Iris pigment epithelial cell (primary cell): ENCODE measurements around the gene BPTF.
"Not testable (repeated sequence)": the region's sequence is repeated elsewhere in the genome, so short reads cannot be mapped to it uniquely, and the experiment has no call there.

Experiments used
- DNase-seq: peaks from one replicate; pipeline ENCODE4 v3.0.0-alpha.2; 2011; ENCODE audit warnings: low read depth

The BPTF gene

DNA sequence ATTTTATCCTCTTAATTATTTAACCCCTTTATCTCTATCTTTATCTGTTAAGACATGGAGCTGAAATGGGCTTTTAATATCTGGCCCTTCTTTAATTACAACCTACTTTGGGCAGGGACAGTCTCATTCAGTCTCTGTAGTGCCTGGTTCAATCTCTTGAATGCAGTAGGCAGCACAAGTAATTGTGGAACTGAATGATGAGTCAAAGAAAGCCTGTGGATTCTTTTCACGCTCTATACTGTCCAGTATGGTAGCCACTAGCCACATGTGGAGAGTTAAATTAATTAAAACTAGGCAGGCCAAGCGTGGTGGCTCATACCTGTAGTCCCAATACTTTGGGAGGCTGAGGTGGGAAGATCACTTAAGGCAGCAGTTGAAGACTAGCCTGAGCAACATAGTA is 9.3 kb downstream of the BPTF start:
- DNase-seq, result no peak

GRCh38 chr17:67836205-67836987 is 11.1 kb downstream of the BPTF start:
- peak; percentile 56 for DNase-seq

- no peak for DNase-seq
Measured at GRCh38 chr17:67837965-67838364, 12.7 kb downstream of the BPTF start.

DNA sequence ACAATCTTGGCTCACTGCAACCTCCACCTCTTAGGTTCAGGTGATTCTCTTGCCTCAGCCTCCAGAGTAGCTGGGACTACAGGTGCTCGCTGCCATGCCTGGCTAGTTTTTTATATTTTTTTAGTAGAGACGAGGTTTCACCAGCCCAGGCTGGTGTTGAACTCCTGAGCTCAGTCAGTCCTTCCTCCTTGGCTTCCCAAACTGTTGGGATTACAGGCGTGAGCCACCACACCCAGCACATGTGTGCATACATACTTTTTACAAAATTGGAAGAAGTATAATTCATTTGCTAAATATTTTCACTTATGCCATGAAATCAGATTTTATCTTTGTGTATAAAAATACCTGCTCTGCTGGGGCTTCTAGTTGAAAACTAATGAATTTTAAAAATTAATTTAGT is 13.2 kb downstream of the BPTF start:
- no peak for DNase-seq

GRCh38 chr17:67841992-67842391 is 16.7 kb downstream of the BPTF start:
- no peak for DNase-seq

DNA sequence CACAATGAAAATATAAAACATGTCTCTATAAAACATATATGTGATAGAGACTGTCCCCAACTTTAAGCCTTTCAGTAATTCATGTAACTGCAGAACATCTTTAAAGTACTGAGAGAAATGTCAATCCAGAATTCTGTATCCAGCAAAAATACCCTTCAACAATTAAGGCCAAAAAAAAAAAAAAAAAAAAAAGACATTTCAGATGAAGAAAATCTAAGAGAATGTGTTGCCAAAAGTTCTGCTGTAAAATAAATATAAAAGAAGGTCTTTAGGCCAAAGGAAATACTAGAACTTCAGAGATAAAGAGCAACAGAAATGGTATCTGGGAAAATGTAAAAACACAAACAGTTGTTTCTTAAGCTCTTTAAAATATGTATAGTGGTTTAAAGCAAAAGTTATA is 17.3 kb downstream of the BPTF start:
- DNase-seq, result no peak

GRCh38 chr17:67845374-67845773 is 20.1 kb downstream of the BPTF start:
- no peak for DNase-seq

- DNase-seq, result not testable (repeated sequence)
Measured at GRCh38 chr17:67848189-67848588, 22.9 kb downstream of the BPTF start.

DNA sequence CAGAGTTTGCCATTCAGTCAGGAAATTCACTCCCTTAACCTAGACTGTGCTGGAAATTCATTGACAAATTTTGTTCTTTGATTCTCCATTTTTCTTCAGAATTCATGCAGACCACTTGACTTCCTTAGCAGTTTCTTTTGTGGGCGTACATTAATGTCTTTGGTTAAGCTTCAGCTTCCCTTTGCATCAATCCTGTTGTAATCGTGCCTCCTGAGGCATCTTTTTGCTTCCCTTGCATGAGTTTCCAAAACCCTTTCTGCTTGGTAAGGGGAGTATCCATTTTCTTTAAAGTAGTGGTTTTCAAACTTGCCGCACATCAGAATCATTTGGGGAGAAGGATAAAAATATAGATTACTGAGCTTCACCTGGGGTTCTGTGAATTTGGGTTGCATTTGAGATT is 23.5 kb downstream of the BPTF start:
- DNase-seq, result not testable (repeated sequence)

DNA sequence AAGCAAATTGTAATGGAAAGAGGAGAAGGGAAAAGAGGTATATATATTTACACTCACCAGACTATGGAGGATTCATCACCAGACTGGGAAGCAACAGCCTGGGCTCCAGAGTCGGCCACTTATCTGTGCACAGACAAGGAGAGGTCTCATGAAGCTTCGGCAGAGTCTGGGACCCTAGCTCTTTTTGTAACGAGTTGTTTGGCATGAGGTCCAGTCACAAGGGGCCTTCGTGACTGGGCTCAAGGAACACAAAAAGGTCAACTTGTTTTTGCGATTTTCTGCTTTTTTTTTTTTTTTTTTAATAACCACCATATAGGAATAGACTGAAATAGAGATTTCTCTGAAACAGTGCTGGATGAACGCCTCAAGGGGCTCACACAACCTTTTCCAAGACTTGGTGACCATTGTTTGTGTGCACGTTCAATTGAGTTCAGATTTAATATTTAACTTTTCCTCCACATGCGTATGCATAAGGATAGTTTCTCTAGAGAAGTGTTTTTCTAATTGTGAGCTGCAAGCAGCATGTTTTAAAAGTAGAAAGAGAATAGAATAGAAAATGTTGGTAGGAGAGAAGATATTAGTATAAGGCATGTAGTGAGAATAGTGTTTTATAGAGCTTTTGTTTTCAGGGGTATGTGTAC is 25.8 kb downstream of the BPTF start:
- no peak for DNase-seq

- no peak for DNase-seq
Measured at GRCh38 chr17:67853703-67854102, 28.4 kb downstream of the BPTF start.

- DNase-seq, result no peak
Measured at GRCh38 chr17:67854378-67854777, 29.1 kb downstream of the BPTF start.

- no peak for DNase-seq
Measured at GRCh38 chr17:67855504-67856324, 30.4 kb downstream of the BPTF start.

DNA sequence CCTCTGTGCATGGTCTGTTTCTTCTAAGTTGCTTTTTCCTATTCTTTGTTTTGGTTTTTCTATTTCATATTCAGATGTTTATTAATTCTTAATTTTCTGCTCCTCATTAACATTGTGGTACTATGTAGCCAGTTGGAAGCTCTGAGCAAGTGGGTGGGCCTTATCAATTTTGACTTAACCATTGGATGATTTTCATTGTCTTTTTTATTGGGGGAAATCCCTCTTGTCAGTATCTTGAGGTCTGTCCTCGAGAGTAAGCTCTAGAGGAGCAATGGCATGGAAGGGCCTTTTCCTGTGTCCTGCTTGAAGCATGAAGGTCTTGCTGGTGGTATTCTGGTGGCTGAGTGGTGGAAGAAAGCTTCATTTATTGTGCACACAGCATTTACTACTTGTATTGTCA is 31.1 kb downstream of the BPTF start:
- DNase-seq, result not testable (repeated sequence)

DNA sequence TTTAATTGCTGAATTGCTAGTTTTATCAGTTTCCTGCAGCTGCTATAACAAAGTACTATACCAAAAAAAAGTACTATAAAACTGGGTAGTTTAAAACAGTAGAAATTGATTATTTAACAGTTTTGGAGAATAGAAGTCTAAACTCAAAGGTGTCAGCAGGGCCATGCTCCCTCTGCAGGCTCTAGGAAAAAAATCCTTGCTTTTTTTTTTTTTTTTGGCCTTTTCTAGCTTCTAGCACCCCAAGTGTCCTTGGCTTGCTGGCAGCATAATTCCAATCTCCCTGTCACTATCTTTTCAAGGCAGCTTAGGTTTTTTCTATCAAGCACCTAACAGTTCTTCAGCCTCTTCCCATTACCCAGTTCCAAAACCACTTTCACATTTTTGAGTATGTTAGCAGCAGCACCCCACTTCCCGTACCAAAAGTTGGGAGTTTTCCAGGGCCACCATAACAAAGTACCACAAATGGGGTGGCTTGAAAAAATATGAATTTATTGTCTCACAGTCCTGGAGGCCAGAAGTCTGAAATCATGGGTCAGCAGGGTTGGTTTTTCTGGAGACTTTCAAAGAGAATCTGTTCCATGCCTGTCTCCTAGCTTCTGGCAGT is 37.4 kb downstream of the BPTF start:
- DNase-seq, result no peak

GRCh38 chr17:67863624-67864247 is 38.4 kb downstream of the BPTF start:
- DNase-seq, result no peak

DNA sequence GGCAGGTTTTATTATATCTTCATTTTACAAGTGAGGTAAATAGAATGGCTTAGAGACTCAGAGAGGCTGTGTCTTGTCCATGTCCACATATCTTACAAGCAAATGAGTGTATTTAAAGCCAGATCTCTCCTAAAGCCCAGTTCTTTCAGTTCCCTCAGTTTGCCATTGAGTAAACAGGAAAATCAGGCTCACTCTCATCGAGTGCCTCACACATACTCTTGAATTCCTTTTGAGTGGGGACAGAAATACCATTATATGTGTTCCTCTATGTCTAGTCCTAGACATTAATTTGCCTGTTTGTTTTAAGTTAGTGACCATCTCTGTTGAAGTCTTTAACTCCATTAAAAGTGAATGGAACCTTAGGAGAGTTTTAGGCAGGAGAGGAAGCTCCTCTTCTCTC is 40.1 kb downstream of the BPTF start:
- peak; percentile 23 for DNase-seq

DNA sequence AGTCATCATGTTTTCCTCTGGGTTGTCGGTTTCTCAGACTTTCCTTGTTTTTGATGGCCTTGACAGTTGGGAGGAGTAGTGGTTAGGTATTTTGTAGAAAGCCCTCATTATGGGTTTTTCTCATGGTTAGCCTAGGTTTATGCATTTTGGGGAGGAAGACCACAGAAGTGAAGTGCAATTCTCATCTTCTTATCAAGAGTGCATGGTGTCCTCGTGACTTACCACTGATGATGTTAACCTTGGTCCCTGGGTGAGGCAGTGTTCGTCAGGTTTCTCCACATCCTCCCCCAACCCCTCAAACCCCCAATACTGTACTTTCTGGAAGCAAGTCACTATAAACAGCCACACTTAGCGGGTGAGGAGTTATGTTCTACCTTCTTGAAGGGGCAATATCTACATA is 42.3 kb downstream of the BPTF start:
- DNase-seq, result no peak

DNA sequence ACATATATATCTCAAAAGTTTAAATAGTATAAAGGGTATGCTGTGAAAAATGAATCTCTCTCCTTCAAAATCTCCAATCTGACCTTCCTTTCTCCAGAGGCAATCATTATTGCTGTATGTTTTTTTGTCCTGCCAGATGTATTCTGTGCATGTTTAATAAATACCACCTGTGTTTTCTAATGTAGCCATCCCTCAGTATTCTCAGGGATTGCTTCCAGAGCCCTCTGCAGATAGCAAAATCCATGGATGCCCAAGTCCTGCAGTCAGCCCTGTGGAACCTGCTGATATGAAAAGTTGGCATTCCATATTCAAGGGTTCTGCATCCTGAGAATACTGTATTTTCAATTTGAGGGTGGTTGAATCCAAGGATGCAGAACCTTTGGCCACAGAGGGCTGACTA is 42.9 kb downstream of the BPTF start:
- no peak for DNase-seq

DNA sequence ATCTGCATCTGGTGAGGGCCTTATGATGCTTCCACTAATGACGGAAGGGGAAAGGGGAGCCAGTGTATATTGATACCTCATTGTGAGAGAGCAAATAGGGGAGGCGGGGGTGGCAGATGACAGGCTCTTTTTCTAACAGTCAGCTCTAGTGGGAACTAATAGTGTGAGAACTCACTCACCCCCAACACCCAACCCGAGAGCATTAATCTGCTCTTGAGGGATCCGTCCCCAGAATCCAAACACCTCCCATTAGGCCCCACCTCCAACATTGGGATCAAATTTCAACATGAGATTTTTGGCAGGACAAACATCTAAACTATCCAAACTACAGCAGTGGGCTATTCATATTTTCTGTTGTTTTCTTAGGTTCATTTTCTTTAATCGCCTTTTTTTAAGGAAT is 54.4 kb downstream of the BPTF start:
- no peak for DNase-seq

GRCh38 chr17:67881083-67881482 is 55.8 kb downstream of the BPTF start:
- DNase-seq, result no peak

DNA sequence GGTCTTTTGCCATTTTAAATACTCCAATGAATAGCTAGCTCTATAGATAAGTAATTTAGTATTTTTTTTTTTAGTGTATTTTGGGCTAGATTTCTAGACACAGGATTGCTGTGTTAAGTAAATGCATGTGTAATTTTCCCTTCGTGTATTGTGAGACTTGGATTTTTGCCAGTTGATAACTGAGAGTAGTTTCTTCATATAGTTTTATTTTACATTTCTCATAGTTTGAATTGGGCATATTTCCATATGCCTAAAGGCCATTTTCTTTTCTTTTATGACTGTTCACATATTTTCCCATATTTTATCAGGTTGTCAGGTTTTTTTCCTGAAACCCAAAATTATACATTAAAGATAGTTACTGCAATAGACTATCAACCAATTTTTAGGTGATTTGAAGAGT is 59.4 kb downstream of the BPTF start:
- no peak for DNase-seq
